Measurements from ENCODE around the gene NR2C2AP. TPM values are rescaled to one million over a fixed set of nuclear protein-coding genes. Genes with fewer than 3 reads are reported as not detected.
"Not testable (repeated sequence)": the region's sequence is repeated elsewhere in the genome, so short reads cannot be mapped to it uniquely, and the experiment has no call there.

Gene NR2C2AP
- total and polyA plus RNA-seq, 8 donors = 0.45 to 28.9 (median 16.5) TPM; not detected in 2

GRCh38 chr19:19179548-19180441 is 23.4 kb downstream of the NR2C2AP start:
- intact Hi-C loops (cut with DNase I; ENCODE audit: low total_unique reads) = no loop called here
- 85 to 94% (median 88%) methylated on average over 15 to 17 of the region's 17 CpGs for WGBS, 5 donors

GRCh38 chr19:19176950-19177349 is 26.3 kb downstream of the NR2C2AP start:
- Histone ChIP-seq H3K4me1 (peaks cover 0 to 7% (median 2%) of the 10 kb centered on the region in 4 donors), H3K4me3 (no peak overlapping the region), H3K36me3 (peaks cover 2 to 63% (median 60%) of the 10 kb centered on the region in 4 donors), H3K27ac (no peak overlapping the region), H3K9me3 (peaks cover 0 to 6% (median 0%) of the 10 kb centered on the region in 4 donors), H3K27me3 (no peaks in the 10 kb centered on the region)
- WGBS, 5 donors = 86 to 93% (median 90%) methylated on average over 8 of the region's 8 CpGs
- no peak for DNase-seq
- TF ChIP-seq EP300 (IDR thresholded peaks at IDR 0.05) (no peak), CTCF (IDR thresholded peaks at IDR 0.05) (no peak), POLR2A (IDR thresholded peaks at IDR 0.05) (no peak), POLR2AphosphoS5 (IDR thresholded peaks at IDR 0.05) (no peak)
- intact Hi-C loops (cut with DNase I; ENCODE audit: low total_unique reads) = no loop called here

More at GRCh38 chr19:19179548-19180441, 23.4 kb downstream of the NR2C2AP start:
- Histone ChIP-seq H3K27me3 (no peaks in the 10 kb centered on the region), H3K9me3 (peaks cover 0 to 6% (median 0%) of the 10 kb centered on the region in 4 donors), H3K27ac (no peak overlapping the region), H3K4me3 (no peak overlapping the region), H3K4me1 (no peaks in the 10 kb centered on the region), H3K36me3 (peaks cover 10 to 85% (median 79%) of the 10 kb centered on the region in 4 donors)
- DNase-seq = no peak
- TF ChIP-seq EP300 (IDR thresholded peaks at IDR 0.05) = no peak
- TF ChIP-seq POLR2A (IDR thresholded peaks at IDR 0.05) = no peak
- TF ChIP-seq CTCF (IDR thresholded peaks at IDR 0.05) = no peak
- no peak for TF ChIP-seq POLR2AphosphoS5 (IDR thresholded peaks at IDR 0.05)

- H3K36me3 ChIP-seq = peaks cover 0 to 26% (median 25%) of the 10 kb centered on the region in 4 donors
- H3K4me3 ChIP-seq; H3K27me3 ChIP-seq; H3K9me3 ChIP-seq; H3K27ac ChIP-seq; intact Hi-C loops (cut with DNase I; ENCODE audit: low total_unique reads); DNase-seq: not testable (repeated sequence)
- peaks cover 8 to 21% (median 14%) of the 10 kb centered on the region in 4 donors for H3K4me1 ChIP-seq
- WGBS, 5 donors = 82 to 94% (median 82%) methylated on average over 5 of the region's 5 CpGs
Observed at GRCh38 chr19:19173243-19173642, 30.0 kb downstream of the NR2C2AP start.

GRCh38 chr19:19171821-19172532 is 31.2 kb downstream of the NR2C2AP start:
- TF ChIP-seq POLR2A (IDR thresholded peaks at IDR 0.05) (no peak), EP300 (IDR thresholded peaks at IDR 0.05) (no peak), POLR2AphosphoS5 (IDR thresholded peaks at IDR 0.05) (no peak), CTCF (IDR thresholded peaks at IDR 0.05) (no peak)
- WGBS, 5 donors = 44 to 71% (median 58%) methylated on average over 5 to 8 of the region's 8 CpGs
- intact Hi-C loops (cut with DNase I; ENCODE audit: low total_unique reads) = no loop called here
- no peak overlapping the region for H3K27ac ChIP-seq
- H3K9me3 ChIP-seq = no peaks in the 10 kb centered on the region
- H3K36me3 ChIP-seq = peaks cover 0 to 15% (median 14%) of the 10 kb centered on the region in 4 donors
- H3K4me1 ChIP-seq = peaks cover 8 to 21% (median 14%) of the 10 kb centered on the region in 4 donors
- H3K4me3 ChIP-seq = no peak overlapping the region
- peaks cover 0 to 7% (median 0%) of the 10 kb centered on the region in 3 donors for H3K27me3 ChIP-seq
- no peak for DNase-seq

All from stomach (tissue), 9 donors.